GM21825 (cell line): ENCODE results near the gene BNIP2.
"Not testable (repeated sequence)": the region's sequence is repeated elsewhere in the genome, so short reads cannot be mapped to it uniquely, and the experiment has no call there.

ENCODE experiments used
- ATAC-seq: cut with Tn5 transposase; IDR thresholded peaks from one replicate; pipeline ENCODE4 v1.9.1; 2021; ENCODE audit warnings: mild to moderate bottlenecking, moderate library complexity; ENCODE audit not compliant: unreplicated experiment

Gene BNIP2

GRCh38 chr15:59689626-59690236 is 611 bp upstream of the BNIP2 start:
- no peak for ATAC-seq

GRCh38 chr15:59688423-59688781 is 718 bp downstream of the BNIP2 start:
- ATAC-seq = no peak

GRCh38 chr15:59687836-59688235 is 1.3 kb downstream of the BNIP2 start:
- peak; percentile 21 for ATAC-seq

- peak; percentile 15 for ATAC-seq
These were observed 2.7 kb downstream of the BNIP2 start for GRCh38 chr15:59686389-59686788.

GRCh38 chr15:59685737-59686297 is 3.3 kb downstream of the BNIP2 start:
- no peak for ATAC-seq

GRCh38 chr15:59680870-59681269 is 8.2 kb downstream of the BNIP2 start:
- ATAC-seq = no peak

GRCh38 chr15:59680346-59680745 is 8.8 kb downstream of the BNIP2 start:
- no peak for ATAC-seq

GRCh38 chr15:59678620-59679019 is 10.5 kb downstream of the BNIP2 start:
- ATAC-seq = no peak

- ATAC-seq = no peak
These were observed 10.9 kb downstream of the BNIP2 start for GRCh38 chr15:59678172-59678571.

- ATAC-seq = no peak
These were observed 12.6 kb downstream of the BNIP2 start for GRCh38 chr15:59676565-59676964.

GRCh38 chr15:59674361-59674877 is 14.7 kb downstream of the BNIP2 start:
- ATAC-seq = no peak

- ATAC-seq = no peak
These were observed 20.6 kb downstream of the BNIP2 start for GRCh38 chr15:59668556-59668955.

GRCh38 chr15:59662260-59662659 is 26.9 kb downstream of the BNIP2 start:
- no peak for ATAC-seq

GRCh38 chr15:59659366-59659765 is 29.8 kb downstream of the BNIP2 start:
- ATAC-seq = no peak

- ATAC-seq = peak; percentile 13
These were observed 31.4 kb downstream of the BNIP2 start for GRCh38 chr15:59657635-59658125.

- ATAC-seq = peak; percentile 98
These were observed 32.1 kb downstream of the BNIP2 start, which contains the start of gene GTF2A2 for GRCh38 chr15:59656897-59657634. Gene GTF2A2, minus strand, starts transcription at chr15:59657515. Its CDS starts 5,238 bp downstream, at chr15:59652277.

GRCh38 chr15:59654046-59654445 is 35.1 kb downstream of the BNIP2 start:
- ATAC-seq = no peak

GRCh38 chr15:59649603-59650002 is 39.5 kb downstream of the BNIP2 start:
- ATAC-seq = no peak

- no peak for ATAC-seq
These were observed 42.0 kb downstream of the BNIP2 start for GRCh38 chr15:59647085-59647484.

GRCh38 chr15:59646277-59646676 is 42.8 kb downstream of the BNIP2 start:
- no peak for ATAC-seq

- not testable (repeated sequence) for ATAC-seq
These were observed 43.3 kb downstream of the BNIP2 start for GRCh38 chr15:59645812-59646211.

GRCh38 chr15:59644756-59645155 is 44.4 kb downstream of the BNIP2 start:
- ATAC-seq = no peak
